K562 (cell line): ENCODE measurements around the gene DCAF11. TPM values are rescaled to one million over a fixed set of nuclear protein-coding genes. Genes with fewer than 3 reads are reported as not detected.
A peak's percentile ranks its signal among the peaks of the same experiment; 100 is the strongest.

ENCODE experiments used
- ARID4B ChIP-seq: sonication (generic); formaldehyde crosslinking; IDR thresholded peaks from 2 replicates; pipeline ENCODE4 v1.8.0; 2022; ENCODE audit warnings: mild to moderate bottlenecking, missing genetic modification reagents
- CSDE1 ChIP-seq, 2 experiments: fragments of 450-650 bp; IDR thresholded peaks; 2 replicates each; pipeline ENCODE4 v1.6.1; 2016; ENCODE audit warnings: mild to moderate bottlenecking in 1 of 2
- ETV6 ChIP-seq, 3 experiments: fragments of 150-350 bp in 1 of 3; sonication (generic) in 1 of 3; formaldehyde crosslinking in 1 of 3; IDR thresholded peaks; 2 replicates each; pipeline versions ENCODE4 v1.6.1 to v1.8.0; 2014 to 2022; ENCODE audit warnings: borderline replicate concordance in 2 of 3, low read depth in 2 of 3, antibody characterized with exemption in 1 of 3, low read length in 1 of 3, mild to moderate bottlenecking in 1 of 3, missing genetic modification reagents in 1 of 3
- NFRKB ChIP-seq: fragments of 450-650 bp; IDR thresholded peaks from 2 replicates; pipeline ENCODE4 v1.6.1; 2016; ENCODE audit warnings: low read depth
- NFXL1 ChIP-seq: fragments of 450-650 bp; formaldehyde crosslinking; IDR thresholded peaks from 2 replicates; pipeline ENCODE4 v1.4.0; 2021; ENCODE audit warnings: mild to moderate bottlenecking
- PPARD ChIP-seq: fragments of 250-450 bp; sonication (Bioruptor Pico); IDR thresholded peaks from 2 replicates; pipeline ENCODE4 v1.8.0; 2022; ENCODE audit warnings: inconsistent platforms, mild to moderate bottlenecking, moderate library complexity
- ZNF184 ChIP-seq: sonication (generic); formaldehyde crosslinking; IDR thresholded peaks from 2 replicates; pipeline ENCODE4 v1.5.0; 2020; ENCODE audit warnings: missing genetic modification reagents
- ZNF407 ChIP-seq: fragments of 450-650 bp; IDR thresholded peaks from 2 replicates; pipeline ENCODE4 v1.6.1; 2016; ENCODE audit warnings: low read depth
- ZNF431 ChIP-seq: sonication (generic); formaldehyde crosslinking; IDR thresholded peaks from 2 replicates; pipeline ENCODE4 v1.8.0; 2022; ENCODE audit warnings: mild to moderate bottlenecking, missing genetic modification reagents
- polyA plus RNA-seq, 8 experiments: library from polyadenylated mRNA; depleted of rRNA in 4 of 8; stranded (reverse) in 5 of 8; unstranded in 3 of 8; fragments of >200 nt; fragmentation: Nextera tagmentation in 2 of 8; fragmentation: Illumina TruSeq in 1 of 8; extraction: Ambion mirVana in 2 of 8; extraction: Trizol in 1 of 8; gene quantifications; 2 replicates each; pipeline versions ENCODE4 v1.2.1 to v1.2.3, GENCODE V29; 2011 to 2014; ENCODE audit warnings: inconsistent platforms in 1 of 8, missing spikeins in 1 of 8
- total RNA-seq, 7 experiments: library from RNA; depleted of rRNA in 6 of 7; stranded (reverse); fragments of >200 nt in 6 of 7; fragmentation: Illumina TruSeq in 2 of 7; extraction: Trizol in 2 of 7; gene quantifications; 2 replicates each; pipeline versions ENCODE4 v1.2.1 to v1.2.3, GENCODE V29; 2011 to 2021; ENCODE audit warnings: low replicate concordance in 1 of 7
- TF ChIP-seq, protein P1 (sequence below): fragments of 450-650 bp; IDR thresholded peaks from 2 replicates; pipeline ENCODE4 v1.6.1; 2016; ENCODE audit warnings: missing biosample characterization, missing genetic modification characterization
- TF ChIP-seq, protein P2 (sequence below): IDR thresholded peaks from 3 replicates; pipeline ENCODE4 v1.6.1; 2011; ENCODE audit warnings: borderline replicate concordance, mild to moderate bottlenecking; ENCODE audit not compliant: insufficient read length, insufficient read depth

Gene DCAF11
- total and polyA plus RNA-seq, 9 of the 15 experiments (the other 6 are each of a cell fraction or from before 2014, with no cell fraction given), result 8.5 to 46.2 (median 36.4) TPM

- TF ChIP-seq ARID4B (CRISPR knock-in tag) (peak; percentile 53; the same call in 1 of the 2 replicates), CSDE1 (IDR thresholded peaks at IDR 0.05) (no peak), ZNF407 (no peak), ZNF184 (CRISPR knock-in tag) (no peak), ZNF431 (no peak), ETV6 (IDR thresholded peaks at IDR 0.05; ENCODE audit: borderline replicate concordance in 1 of 2, low read depth in 2 of 2, low read length in 1 of 2) (no peak), ETV6 (CRISPR knock-in tag; IDR thresholded peaks at IDR 0.05; ENCODE audit: borderline replicate concordance) (no peak), NFXL1 (no peak), NFRKB (peak; percentile 28; the same call in 1 of the 2 replicates), PPARD (CRISPR knock-in tag) (no peak)
- TF ChIP-seq, protein P1, sequence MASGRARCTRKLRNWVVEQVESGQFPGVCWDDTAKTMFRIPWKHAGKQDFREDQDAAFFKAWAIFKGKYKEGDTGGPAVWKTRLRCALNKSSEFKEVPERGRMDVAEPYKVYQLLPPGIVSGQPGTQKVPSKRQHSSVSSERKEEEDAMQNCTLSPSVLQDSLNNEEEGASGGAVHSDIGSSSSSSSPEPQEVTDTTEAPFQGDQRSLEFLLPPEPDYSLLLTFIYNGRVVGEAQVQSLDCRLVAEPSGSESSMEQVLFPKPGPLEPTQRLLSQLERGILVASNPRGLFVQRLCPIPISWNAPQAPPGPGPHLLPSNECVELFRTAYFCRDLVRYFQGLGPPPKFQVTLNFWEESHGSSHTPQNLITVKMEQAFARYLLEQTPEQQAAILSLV (tag), result no peak
- TF ChIP-seq, protein P2, sequence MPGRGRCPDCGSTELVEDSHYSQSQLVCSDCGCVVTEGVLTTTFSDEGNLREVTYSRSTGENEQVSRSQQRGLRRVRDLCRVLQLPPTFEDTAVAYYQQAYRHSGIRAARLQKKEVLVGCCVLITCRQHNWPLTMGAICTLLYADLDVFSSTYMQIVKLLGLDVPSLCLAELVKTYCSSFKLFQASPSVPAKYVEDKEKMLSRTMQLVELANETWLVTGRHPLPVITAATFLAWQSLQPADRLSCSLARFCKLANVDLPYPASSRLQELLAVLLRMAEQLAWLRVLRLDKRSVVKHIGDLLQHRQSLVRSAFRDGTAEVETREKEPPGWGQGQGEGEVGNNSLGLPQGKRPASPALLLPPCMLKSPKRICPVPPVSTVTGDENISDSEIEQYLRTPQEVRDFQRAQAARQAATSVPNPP, result no peak
Measured at GRCh38 chr14:24095271-24096068, 19.1 kb upstream of the DCAF11 start (continued).
